RWPE1 (cell line): Measurements from ENCODE around the gene CELA2A.

Experiments
- CTCF ChIA-PET: fragments of 350-600 bp; sonication (Branson Sonifier 250); formaldehyde crosslinking; extraction: SDS; loops from one replicate; lab custom pipeline; 2021; lab: Yijun Ruan, JAX
- POLR2A ChIA-PET: fragments of 400-600 bp; formaldehyde crosslinking; extraction: SDS; loops from one replicate; lab custom pipeline; 2020; ENCODE audit warnings: antibody characterized with exemption; ENCODE audit not compliant: low non-redundant PET; lab: Yijun Ruan, JAX
- DNase-seq: peaks from one replicate; pipeline ENCODE4 v3.0.0; 2012; ENCODE audit warnings: low spot score
- H3K27ac ChIP-seq: fragments of 450-650 bp; 2 replicates; pipeline ENCODE4 v1.5.1; 2017
- TF ChIP-seq, protein P1 (sequence below): fragments of 450-650 bp; conservative IDR thresholded peaks from 2 replicates; pipeline ENCODE4 v1.5.1; 2017; ENCODE audit warnings: low read depth, mild to moderate bottlenecking

Gene CELA2A

DNA sequence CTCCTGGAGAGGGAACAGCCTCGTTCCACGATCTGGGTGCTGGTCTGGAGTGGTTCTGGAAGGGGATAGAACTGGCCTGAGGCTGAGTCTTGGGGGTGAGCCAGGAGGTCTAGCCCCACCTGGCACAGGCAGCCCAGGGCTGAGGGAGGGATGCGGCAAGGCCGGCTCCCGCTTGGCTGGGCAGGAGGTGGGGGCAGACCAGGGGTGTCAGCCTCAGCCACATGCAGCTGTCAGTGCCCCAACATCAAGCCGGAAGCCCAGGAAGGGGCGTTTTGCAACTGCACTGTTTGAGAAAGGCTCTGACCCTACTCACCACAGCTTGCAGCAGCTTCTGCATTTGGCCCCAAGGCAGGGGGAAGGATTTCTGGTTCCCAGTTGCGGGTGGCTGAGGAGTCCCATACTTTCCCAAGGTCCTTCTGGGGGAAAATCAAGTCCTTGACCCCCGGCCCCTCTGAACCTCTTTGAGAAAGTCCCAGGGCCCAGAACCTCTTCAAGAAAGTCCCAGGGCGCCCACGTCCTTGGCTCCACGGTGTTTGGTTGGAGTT lies 44.9 kb upstream of the CELA2A start:
- TF ChIP-seq, protein P1, sequence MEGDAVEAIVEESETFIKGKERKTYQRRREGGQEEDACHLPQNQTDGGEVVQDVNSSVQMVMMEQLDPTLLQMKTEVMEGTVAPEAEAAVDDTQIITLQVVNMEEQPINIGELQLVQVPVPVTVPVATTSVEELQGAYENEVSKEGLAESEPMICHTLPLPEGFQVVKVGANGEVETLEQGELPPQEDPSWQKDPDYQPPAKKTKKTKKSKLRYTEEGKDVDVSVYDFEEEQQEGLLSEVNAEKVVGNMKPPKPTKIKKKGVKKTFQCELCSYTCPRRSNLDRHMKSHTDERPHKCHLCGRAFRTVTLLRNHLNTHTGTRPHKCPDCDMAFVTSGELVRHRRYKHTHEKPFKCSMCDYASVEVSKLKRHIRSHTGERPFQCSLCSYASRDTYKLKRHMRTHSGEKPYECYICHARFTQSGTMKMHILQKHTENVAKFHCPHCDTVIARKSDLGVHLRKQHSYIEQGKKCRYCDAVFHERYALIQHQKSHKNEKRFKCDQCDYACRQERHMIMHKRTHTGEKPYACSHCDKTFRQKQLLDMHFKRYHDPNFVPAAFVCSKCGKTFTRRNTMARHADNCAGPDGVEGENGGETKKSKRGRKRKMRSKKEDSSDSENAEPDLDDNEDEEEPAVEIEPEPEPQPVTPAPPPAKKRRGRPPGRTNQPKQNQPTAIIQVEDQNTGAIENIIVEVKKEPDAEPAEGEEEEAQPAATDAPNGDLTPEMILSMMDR = no peak
- ChIA-PET CTCF (interaction anchor here (1.4 kb wide), 1 partner anchor 19 kb away, joined by 4 read pairs; no protein-coding TSS in a partner anchor), POLR2A (no interaction called here)
- H3K27ac ChIP-seq = peak overlapping the region; percentile 71
- no peak for DNase-seq

DNA sequence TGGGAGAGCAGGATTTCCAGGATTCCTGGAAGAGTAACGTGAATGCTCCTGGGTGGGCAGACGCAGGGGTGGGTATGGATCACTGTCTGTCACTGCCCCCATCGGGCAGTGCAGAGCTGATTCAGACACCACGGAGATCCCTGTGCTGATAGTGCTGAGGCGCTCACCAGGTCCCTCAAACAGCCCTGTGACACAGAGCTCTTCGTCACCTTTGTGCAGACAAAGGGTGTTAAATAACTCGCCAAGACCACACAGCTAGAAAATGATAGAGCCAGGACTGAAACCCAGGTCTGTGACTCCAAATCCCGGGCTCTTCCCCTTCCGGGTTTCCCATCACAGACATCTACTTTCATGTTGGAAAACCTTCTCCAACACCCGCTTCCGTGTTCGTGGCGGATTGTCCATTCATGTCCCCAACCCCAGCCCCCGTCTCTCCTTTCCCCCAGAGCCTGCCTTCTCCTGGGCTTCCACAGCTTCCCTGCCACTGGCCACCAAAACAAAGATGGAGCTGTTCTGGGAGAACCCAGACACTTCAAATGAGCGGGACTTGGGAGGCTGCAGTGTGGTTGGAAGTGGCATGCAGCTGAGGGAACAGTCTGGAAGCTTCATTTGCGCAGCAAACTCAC lies 44.2 kb upstream of the CELA2A start:
- TF ChIP-seq, protein P1 = no peak
- DNase-seq = no peak
- peak overlapping the region; percentile 71 for H3K27ac ChIP-seq
- ChIA-PET POLR2A (no interaction called here), CTCF (interaction anchor here (0.5 to 1.4 kb wide), 2 partner anchors 19 to 464 kb away, joined by 3 to 4 read pairs; no protein-coding TSS in a partner anchor)

DNA sequence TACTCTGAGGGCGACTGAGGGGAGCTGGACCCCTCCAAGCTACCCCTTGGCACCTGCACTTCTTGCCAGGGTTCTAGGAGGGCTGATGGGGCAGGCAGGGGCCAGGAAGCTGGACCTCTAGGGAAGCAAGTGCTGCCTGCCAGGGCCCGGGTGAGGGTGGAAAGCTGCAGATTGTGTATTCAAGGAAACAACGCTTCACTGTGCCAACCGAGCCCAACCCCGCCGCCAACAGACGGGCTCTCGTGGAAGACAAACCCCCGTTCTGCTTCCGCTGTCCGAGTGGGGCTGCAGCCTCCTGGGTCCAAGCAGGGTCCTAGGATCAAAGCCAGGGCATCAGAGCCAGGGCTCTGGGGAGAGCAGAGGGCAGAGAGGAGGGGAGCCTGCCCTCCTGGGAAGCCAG lies 43.7 kb upstream of the CELA2A start:
- peak overlapping the region; percentile 71 for H3K27ac ChIP-seq
- ChIA-PET CTCF (interaction anchor here (1.4 kb wide), 1 partner anchor 18 kb away, joined by 4 read pairs; no protein-coding TSS in a partner anchor), POLR2A (interaction anchor here (0.5 kb wide), 1 partner anchor 16 kb away, joined by 3 read pairs; no protein-coding TSS in a partner anchor)
- TF ChIP-seq, protein P1 = no peak
- no peak for DNase-seq

DNA sequence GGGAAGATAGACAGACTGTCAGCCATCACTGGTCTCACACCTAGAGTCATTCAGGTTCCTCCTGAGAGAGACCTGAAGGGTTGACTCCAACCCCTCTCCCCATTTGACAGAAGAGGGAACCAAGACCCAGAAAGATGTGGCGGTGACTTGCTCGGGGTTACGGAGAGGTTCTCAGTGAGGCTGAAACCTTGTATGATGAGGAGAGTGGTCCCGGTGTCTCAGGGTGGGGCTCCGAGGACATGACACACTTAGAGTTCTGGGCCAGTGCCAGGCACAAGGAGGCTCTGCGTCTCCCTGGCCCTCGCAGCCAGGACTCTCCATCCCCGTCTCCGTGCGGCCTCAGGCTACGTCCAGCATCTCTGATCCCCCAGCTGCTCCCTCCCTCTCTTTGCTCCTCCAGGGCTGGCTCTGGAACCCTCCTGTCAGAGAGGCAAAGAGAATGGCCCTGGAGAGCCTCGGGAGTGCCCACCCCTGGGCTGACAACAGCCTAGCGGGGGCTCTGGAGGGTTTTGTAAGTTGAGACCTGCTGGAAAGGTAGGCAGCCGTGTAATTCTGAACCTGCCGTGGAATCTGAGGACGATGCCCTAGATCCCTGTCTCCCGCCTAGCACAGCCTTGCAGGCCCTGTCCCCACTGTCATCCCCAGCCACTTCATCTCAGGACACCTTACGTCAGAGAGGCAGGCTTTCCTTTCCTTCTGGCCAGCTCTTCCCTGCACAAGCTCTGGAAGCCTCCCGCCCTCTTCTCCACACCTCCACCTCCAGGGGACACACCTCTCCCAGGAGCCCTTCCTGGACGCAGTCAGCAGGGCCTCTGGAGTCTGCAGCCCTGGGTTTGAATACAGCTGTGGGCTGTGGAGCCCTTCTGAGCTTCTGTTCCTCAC lies 42.7 kb upstream of the CELA2A start:
- TF ChIP-seq, protein P1 = no peak
- DNase-seq = no peak
- ChIA-PET POLR2A (no interaction called here), CTCF (interaction anchor here (0.6 kb wide), 1 partner anchor 659 kb away, joined by 3 read pairs; no protein-coding TSS in a partner anchor)
- peak overlapping the region; percentile 71 for H3K27ac ChIP-seq

DNA sequence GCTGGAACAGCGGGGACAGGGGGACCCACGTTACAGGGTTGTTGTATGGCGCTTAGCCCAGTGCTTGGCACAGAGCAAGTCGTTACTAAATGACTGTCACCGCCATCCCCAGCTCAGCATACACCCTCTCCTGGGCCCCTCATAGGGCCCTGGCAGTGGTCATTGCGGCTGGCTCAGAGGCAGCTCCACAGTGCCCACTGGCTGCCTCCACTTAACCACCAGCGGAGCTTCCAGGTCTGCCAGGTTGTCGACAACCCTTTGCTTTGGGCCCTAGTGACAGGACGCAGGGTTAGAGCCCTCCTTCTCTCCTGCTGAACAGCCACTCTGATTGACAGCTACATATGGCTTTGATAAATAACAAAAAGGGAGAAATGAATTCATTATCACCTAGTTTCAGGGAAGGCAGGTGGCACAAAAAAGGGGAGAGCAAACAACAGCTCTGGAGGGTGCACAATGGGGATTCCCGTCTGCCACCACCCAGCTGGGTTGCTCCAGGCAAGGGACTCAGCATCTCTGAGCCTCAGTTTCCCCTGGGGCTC lies 42.0 kb upstream of the CELA2A start:
- ChIA-PET POLR2A (no interaction called here), CTCF (interaction anchor here (0.6 kb wide), 1 partner anchor 658 kb away, joined by 3 read pairs; no protein-coding TSS in a partner anchor)

More for the DNA sequence above, 42.0 kb upstream of the CELA2A start:
- no peak for DNase-seq
- peak overlapping the region; percentile 71 for H3K27ac ChIP-seq
- TF ChIP-seq, protein P1 = no peak
